HG02852 (cell line): ENCODE data around the gene EIF3L.

ENCODE experiments used
- ATAC-seq: cut with Tn5 transposase; IDR thresholded peaks from one replicate; pipeline ENCODE4 v1.9.1; 2021; ENCODE audit warnings: mild to moderate bottlenecking, moderate library complexity; ENCODE audit not compliant: unreplicated experiment

EIF3L gene

DNA sequence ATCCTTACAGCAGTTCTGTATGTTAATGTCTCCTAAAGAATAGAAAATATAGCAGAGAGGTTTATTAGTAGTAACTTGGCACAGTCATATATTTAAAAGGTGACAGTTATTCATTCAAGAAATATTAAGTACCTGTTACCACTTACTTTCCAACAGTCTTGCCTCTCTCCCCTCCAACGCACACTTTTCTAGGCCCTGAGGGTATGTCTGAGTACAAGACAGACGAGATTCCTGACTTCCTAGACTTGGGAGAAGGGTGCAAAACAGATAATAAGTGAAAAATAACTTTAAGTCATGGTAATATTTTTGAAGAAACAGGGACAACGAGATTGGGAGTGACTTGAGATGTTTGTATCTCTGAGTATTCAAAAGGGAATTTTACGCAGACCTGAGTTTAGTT is 1.6 kb downstream of the EIF3L start:
- ATAC-seq = no peak

DNA sequence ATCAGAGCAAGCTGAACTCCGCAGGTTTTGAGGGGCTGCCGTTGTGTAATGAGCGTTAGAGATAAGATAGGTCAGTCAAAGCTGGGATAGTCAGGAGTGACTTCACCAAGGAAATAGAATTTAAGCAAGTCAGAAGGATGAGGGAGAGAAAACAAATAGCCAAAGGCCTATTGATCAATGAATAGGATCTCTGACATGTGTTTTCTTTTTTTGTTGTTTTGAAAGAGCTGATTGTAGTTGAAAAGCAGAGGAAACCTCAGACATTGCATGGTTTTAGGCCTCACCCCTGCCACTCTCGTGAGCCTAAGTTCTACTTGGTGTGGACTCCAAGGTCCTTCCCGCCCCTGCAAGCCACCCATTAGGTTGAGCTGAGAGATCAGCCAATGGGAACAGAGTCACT is 3.2 kb downstream of the EIF3L start:
- ATAC-seq = no peak

DNA sequence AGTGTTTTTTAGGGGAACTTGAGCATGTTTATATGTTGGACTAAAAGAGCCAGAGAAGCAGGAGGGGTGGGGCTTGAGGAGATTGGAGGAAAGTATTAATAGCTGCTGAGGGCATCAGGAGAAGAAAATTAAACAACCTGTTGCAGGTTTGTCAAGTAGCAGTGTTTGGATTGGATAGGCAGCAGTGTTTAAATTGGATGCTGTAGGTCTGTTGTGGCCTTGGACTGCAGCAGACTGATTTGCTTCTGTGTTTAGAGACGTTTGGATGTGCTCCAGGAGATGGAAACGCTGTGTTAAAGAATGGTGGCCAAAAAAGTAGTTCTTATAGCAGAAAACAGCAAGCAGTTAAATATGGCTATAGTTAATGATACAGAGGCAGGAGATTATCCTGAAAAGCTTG is 5.7 kb downstream of the EIF3L start:
- ATAC-seq = no peak

DNA sequence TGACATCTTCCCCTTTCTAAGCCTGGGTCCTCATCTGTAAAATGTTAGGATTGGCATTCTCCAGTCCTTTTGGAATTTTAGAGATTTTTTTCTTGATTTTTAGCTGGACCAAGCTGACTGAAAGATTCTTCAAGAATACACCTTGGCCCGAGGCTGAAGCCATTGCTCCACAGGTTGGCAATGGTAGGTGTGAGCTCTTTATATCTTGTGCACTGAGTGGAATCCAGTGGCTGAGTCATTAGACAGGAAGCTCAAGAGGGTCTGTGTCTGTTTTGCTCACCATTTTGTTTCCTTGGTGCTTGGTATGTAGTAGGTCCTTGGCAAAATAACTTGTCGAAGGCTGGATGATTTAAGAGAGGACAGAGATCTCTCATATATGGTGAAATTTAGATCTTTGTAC is 6.2 kb downstream of the EIF3L start:
- ATAC-seq = no peak

DNA sequence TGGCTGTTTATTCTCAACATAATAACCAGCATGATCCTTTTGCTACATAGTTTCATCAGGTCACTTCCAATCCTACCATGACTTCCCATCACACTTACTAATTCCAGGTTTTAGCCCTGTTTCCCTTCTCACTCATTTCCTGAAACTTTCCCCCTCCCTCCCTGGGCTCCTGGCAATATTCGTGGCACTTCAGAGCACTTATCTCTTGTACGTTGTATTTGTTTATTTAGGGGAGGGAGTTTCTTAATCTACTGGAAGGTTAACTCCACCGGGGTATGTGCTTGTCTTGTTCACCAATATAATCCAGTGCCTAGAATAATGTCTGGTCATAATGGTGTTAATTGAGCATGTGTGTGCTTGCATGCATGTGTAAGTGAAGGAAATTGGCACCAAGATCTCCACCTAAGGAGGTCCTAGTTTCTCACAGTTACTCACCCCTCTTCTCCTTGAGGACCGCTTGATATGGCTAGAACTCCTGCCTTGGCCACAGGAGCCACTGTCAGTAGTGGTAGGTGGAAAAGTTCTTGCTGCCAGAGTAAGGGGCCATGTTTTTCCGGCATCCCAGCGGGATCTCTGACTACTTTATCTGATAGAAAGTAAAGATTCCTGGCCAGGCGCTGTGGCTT is 11.7 kb downstream of the EIF3L start:
- no peak for ATAC-seq

DNA sequence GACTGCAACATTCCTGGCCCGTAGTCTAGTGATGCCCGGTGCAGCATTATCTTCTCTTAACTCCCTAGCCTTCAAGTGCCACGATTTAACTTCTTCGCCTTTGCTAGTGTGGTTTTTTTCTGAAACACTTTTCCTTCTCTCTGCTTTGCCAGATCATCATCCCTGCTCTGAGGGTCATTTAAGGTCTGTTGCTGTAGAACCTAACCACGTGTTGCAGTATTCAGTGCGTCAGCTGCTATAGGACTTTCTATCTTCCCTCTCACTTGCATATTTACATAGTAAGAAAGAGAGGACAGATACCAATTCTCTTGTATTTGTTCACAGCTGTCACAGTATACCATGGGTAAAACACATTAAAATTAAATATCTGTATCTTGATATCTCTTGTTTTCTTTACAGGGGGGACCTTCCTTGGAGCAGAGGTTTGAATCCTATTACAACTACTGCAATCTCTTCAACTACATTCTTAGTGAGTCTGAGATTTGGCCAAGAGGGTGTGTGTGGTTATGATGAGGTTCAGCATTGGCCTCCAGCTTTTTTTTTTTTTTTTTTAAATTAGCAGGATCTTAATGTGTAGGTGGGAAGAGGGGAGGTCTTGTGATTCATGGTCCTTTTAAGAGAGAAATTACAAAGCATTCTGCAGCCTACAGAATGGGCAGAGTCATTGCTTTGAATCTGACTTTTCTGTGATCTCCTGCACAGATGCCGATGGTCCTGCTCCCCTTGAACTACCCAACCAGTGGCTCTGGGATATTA is 13.5 kb downstream of the EIF3L start:
- ATAC-seq = no peak

DNA sequence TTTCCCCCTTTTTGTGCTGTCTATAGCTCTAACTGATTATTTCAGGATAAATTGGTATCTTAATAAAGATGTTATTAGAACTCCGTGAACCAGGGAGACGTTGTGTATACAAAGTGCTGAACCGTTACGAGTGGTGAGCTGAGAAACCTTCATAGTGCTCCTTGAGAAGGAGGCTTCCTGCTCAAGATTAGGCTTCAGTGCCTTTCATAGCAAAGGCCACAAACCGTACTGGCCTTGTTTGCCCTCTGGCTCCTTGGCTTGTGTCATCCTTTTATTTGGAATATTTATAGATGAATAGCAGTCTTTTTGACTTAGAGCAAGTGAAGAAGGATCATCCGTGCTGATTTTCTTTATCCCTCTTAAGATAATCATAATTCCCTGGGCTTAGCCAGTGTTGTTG is 16.3 kb downstream of the EIF3L start:
- no peak for ATAC-seq

DNA sequence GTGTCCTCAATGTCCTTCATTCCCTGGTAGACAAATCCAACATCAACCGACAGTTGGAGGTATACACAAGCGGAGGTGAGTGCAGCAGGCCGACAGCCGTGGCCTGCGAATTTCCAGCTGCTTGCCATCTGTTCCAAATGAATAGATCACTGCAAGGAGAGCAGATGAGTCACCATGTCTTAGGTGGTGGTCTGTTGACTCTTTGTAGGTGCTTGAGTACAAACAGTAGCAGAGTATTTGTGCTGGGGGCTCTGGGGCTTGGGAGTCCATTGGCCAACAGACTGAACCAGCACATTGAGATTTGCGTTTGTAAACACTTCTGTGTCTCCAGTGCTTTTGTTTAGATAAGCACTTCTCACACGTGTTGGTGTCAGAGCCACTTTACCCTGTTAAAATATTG is 21.1 kb downstream of the EIF3L start:
- no peak for ATAC-seq

DNA sequence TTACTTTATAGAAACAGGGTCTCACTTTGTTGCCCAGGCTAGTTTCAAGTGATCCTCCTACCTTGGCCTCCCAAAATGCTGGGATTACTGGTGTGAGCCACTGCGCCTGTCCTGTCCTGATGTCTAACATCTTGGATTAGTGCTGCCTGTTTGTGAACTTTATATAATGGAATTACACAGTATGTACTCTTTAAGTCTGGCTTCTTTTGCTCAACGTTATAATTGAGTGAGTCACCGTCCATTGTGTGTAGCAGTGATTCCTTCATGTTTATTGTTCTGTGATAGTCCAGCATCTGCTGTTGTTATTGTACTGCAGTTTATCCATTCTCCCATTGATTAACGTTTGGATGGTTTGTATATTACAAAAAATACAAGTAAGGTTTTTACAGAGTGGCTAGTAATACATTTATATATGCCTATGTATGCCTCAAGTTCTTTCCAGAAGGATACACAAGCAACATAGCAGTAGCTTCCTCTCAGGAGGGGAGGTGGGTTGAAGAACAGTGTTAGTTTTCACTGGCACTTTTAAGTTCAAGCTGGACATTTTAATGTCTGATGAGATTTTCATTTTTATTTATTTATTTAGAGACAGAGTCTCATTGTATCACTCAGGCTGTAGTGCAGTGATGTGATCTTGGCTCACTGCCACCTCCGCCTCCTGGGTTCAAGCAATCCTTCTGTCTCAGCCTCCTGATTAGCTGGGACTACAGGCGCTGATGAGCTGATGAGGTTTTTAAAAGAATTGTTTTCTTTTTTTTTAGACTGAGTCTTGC is 31.6 kb downstream of the EIF3L start:
- no peak for ATAC-seq

DNA sequence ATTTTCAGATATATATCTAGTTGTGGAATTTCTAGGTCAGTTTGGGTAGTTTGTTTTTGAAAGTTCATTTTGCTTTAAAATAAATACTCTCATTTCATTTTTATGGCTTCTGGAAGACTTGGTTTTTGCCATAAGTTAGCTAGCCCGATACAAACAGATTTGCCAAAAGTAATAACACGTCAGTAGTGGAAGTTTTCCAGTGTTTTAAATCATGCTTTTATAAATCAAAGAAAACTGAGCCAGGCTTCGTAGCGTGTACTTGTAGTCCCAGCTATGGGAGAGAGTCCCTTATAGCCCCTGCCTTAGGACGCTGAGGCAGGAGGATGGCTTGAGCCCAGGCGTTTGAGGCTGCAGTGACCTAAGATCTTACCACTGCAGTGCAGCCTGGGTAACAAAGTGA is 35.2 kb downstream of the EIF3L start:
- ATAC-seq = no peak

DNA sequence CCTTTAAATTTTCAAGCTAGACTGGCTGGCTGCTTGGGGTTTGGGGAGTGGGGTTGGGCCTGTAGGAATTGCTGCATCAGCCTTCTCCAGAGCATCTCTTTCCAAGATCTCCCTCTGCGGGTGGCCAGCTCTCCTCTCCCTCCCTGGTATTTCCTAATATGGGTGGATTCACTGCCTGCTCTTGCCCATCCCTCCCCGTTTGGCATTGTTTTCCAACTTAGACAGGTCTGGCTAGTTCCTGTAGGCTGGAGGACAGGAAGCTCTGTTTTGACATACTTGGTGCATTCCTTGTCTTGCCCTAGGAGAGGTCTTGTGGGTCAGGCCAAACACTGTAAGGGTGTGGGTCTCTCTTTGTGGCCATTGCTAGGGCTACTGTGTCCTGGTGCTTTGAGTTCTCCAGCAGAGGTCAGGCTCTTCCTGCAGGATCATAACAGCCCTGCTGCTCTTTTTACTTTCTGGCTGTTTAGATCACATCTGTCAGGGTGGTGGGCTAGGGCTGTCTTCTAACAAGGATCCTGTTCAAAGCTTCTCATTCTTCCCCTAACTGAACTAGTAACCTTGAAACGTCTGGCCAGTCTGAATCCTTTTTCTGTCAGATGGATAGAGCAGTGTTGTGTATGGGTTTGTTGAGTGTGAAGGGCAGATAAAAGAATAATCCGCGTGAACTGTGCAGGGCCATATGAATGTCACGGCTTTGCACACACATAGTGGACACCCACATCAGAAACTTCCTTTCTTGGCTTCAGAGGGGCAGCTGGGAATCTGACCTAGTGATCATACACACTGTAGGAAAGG is 38.6 kb downstream of the EIF3L start:
- no peak for ATAC-seq

DNA sequence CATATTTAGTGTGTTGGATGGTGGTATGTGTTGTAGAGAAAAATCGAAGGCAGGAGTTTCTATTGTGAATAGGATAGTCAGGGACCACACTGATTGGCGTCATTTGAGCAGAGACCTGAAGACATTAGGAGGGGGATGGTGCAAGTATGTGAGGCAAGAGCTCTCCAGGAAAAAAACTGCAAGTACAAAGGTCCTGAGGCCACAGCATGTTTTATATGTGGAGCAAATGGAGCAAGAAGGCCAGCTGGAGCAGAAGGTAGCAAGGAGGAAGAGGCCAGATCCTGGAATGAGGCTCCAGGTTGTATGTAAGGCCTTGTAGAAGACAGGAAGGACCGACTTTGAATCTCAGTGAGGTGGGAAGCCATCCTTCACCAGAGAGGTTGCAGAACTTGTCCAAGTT is 42.7 kb downstream of the EIF3L start:
- ATAC-seq = no peak

DNA sequence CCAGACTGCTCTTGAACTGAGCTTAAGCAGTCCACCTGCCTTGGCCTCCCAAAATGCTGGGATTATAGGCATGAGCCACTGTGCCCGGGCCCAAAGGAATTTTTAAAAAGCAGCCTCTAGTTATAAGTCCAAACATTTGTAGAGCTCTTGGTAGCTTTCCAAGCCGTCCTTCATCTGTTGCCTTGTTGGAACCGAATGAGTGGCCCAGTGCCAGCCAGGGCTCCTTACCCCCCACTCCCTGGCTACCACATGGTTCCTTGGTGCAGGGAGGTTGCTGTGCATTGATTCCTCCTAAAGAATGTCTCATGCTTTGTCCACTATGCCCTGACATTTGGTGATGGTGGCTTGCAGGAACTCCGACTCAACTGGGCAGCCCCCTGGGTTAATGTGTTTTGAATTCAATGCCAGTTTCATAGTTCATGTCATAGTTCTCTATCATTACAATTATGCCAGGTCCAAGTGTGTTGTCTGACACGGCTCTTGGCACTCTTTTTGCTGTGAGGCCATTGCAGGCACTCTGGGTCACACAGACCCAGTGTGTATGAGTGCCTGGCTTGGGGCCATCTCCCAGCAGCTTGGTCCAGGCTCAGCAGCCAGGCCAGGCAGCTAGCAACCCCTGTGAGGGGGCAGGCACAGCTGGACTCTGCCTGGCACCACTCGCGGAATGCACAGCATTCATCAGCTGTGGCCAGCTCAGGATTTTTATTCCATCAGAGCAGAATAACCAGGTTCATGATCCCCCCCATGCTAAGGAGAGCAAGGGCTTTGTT is 43.5 kb downstream of the EIF3L start:
- ATAC-seq = no peak

DNA sequence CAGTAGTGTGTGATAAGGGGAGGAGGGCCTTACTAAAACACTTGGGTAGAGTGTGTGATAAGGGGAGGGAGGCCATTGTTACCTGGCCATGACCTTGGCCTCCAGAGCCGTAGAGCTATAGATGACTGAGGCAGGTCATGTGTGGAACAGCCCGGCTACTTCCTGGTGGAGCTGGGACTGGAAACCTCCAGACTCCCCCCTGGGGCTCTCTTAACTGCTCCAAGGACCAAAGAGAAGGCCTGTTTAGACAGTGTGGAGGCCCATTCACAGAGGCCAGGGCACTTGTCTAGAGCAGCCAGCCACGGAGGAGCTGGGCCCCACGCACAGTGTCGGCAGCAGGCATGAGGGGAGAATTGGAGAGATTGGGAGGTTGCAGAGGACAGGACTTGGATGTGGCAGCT is 44.4 kb downstream of the EIF3L start:
- ATAC-seq = no peak

DNA sequence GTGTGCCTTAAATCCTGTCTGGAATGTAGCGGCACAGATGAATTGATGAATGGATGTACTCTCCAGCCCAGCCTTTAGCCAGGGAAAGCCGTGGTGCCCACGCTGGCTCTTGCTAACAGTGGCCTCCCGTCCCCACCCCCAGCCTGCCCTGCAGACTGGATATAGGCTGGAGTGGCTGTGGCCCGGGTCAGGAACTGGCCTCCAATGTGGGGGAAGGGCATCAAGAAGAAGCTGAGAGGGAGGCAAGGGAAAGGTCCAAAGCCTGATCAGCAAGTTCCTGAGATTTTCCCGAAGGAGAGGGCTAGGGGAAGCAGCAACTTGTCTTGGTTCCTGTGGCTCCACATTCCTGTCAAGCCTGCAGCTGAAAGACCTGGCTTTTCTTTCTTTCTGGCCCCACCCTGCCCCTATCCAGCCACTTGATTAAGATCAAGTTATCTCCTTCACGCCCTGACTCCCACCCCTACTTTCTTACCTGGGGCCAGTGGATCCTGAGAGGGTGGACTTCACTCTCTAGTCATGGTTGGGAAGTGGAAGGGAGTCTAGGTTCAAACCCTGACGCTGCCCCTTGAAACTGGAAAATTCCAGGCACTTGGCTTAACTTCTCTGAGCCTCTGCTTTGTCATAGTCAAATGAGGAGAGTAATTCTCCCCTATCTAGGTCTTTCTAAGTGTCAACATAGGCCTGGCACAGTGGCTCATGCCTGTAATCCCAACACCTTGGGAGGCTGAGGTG is 45.9 kb downstream of the EIF3L start:
- ATAC-seq = no peak

DNA sequence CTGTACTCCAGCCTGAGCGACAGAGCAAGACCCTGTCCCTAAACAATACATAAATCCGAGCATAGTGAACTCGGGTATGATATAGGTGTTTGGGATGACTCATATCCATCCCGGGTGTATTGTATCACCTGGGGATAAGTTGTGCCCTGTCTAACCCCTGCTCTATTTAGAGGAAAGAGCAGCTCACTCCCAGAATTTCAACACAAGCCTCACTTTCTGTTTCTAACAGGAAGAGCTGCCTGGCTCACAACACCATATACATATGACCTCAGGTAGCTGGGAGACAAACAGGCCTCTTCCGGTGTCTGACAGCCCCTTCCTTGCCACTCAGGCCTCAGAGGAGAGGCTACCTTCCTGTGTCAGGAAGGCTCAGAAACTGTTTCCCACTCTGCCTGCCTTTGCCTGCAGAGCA is 47.0 kb downstream of the EIF3L start:
- no peak for ATAC-seq

DNA sequence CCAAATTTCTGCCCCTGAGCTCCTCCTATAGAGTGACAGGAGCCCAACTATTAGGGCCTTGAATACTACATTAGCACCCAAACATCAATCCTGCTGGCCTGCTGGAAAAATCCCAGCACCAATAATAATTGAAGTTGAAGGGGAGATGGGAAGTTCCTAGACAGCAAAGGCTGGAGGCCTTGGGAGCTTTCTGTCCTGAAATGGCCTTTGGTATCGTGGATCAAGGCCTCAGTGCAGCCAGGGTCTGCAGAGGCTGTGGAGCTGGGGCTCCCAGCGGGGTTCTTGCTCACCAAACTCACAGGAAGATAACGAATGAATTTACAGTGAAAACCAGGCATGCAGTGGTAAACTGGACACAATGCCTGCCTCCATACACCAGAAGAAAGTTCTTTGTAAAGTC is 47.7 kb downstream of the EIF3L start:
- ATAC-seq = no peak

DNA sequence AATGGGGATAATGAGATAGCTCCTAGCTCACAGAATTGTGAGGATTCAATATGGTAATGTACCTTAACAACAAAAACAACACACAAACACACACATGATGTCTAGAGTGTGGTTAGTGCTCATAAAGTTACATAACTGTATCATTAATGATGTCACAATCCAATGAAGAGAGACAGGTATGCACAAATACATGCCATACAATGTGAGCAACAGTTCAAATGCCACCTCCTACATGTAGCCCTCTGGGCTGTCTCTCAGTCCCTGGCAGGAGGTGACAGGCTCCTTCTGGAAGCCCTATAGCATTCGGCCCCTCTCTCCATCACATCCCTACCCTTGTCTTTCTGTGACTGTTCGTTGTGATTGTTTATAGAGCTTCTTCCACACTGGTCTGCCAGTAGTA is 48.6 kb downstream of the EIF3L start:
- no peak for ATAC-seq

DNA sequence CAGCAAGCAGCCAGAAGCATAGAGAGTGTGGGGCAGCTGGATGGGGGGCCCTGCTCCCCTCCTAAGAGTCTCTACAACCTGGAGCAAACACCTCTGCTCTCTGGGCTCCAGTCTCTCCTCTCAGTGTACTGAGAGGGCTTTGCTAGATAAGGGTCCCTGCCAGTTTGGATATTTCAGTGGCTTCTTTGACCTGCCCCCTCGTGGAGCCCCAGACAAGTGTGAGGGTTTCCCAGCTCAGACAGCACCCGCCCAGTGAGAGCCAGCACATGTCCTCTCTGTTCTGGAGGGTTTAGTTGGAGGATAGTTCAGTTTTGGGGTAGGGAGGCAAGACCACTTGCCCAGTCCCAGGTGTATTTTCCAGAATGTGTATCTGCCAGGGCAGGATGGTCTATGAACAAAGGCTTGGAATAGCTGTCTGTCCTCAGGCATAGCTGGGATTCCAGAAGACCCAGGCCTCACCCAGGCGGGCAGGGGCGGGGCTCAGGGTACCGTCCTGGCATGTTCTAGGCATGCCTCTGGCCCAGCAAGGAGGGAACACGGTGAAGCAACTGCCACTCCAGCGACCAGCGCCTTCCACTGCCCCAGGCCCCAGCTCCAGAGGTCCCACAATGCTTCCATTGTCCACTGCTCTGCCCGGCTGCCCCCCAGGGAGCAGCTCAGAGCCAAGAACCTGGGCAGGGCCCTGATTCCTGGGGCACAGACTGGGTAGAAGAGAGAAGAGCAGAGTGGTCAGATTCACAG is 49.4 kb downstream of the EIF3L start:
- ATAC-seq = no peak
